ENCODE results near the gene RAB41. TPM values are rescaled to one million over a fixed set of nuclear protein-coding genes. Genes with fewer than 3 reads are reported as not detected.
A peak's percentile ranks its signal among the peaks of the same experiment; 100 is the strongest.
"Not testable (repeated sequence)": the region's sequence is repeated elsewhere in the genome, so short reads cannot be mapped to it uniquely, and the experiment has no call there.

Gene RAB41
- total RNA-seq, 1 experiment from 2014 or later: not detected

DNA sequence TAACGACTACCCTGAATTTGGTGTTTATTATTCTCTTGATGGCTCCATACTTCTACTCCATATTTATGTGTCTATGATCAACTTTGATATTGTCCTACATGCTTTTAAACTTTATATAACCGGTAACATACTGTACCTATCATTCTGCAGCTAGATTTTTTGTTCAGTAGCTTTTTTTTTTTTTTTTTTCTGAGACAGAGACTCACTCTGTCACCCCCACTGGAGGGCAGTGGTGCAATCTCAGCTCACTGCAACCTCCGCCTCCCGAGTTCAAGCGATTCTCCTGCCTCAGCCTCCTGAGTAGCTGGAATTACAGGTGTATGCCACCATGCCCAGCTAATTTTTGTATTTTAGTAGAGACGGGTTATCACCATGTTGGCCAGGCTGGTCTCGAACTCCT is 7.9 kb upstream of the RAB41 start:
- H3K4me3 ChIP-seq, H3K36me3 ChIP-seq, H3K9me3 ChIP-seq, DNase-seq, H3K27me3 ChIP-seq: not testable (repeated sequence)

DNA sequence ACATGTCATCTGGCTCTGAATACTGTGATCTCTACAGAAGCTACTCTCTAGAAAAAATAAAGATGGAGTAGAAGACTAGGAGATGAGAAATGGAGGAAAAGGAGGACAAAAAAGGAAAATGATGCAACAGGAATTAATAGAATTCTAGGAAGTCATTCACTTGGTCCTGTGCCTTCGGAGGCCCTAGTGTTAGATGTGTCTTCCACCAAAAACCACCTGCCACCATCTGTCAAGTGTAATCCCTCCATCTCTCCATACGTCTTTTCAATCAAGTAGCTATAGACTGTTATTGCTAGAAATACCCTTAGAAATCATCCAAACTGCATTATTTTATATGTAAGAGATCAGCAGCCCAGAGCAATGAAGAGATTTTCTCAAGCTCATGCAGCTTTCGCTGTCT is 2.9 kb upstream of the RAB41 start:
- H3K36me3 ChIP-seq: no peaks in the 10 kb centered on the region
- H3K4me3 ChIP-seq: no peak overlapping the region
- no peak for DNase-seq
- H3K27me3 ChIP-seq: no peaks in the 10 kb centered on the region
- H3K9me3 ChIP-seq: no peaks in the 10 kb centered on the region

DNA sequence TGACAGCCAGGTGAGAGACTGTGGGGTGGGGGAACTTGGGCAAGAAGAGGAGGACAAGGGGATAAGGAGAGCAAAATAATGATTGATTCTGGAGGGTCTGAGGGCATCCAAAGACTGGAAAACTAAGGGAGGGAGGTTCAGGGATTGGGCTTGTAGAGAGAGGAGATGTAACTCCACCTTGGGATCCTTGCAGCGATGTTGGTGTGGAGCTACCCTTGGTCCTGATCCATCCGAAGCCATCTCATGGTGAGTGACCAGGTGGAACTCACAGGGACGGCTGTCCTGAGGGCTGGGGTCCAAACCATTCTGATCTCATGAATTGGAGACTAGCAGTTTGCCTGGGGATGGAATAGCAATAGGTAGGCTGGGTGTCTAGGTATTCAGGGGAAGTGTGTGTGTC is 1.4 kb upstream of the RAB41 start:
- no peak for DNase-seq
- Histone ChIP-seq H3K9me3 (no peaks in the 10 kb centered on the region), H3K27me3 (no peaks in the 10 kb centered on the region), H3K36me3 (no peaks in the 10 kb centered on the region), H3K4me3 (no peak overlapping the region)

DNA sequence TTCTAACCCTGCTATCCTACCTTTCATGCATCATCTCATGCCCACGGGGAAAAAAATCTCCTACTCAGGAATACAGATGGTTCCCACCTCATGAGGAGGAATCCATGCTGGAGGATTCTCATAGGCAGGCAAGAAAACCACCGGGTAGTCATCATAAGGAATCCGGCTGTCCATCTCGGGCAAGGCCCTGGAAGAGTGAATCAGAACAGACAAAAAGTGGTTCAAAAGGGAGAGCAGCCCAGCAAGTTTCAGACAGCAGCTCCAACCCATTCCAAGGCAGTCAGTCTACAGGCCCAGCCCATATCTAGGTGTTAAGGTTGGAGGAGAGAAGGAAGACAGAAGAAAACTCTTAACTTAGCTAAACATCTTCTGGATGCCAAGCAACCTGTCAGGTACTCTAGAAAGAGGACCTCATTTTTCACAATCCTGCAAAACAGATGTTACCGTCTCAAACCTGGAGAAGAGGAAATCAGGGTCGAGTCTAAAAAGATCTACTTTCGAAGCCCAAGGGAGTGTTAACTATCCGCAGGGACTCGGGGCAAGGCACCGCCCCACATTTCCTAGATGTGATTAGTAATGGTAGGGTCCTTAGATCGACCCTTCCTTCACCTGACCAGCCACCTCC is 7.3 kb downstream of the RAB41 start:
- DNase-seq: no peak
- H3K9me3 ChIP-seq: no peaks in the 10 kb centered on the region
- H3K36me3 ChIP-seq: peaks cover 10% of the 10 kb centered on the region
- no peaks in the 10 kb centered on the region for H3K27me3 ChIP-seq
- H3K4me3 ChIP-seq: peak overlapping the region; percentile 75

DNA sequence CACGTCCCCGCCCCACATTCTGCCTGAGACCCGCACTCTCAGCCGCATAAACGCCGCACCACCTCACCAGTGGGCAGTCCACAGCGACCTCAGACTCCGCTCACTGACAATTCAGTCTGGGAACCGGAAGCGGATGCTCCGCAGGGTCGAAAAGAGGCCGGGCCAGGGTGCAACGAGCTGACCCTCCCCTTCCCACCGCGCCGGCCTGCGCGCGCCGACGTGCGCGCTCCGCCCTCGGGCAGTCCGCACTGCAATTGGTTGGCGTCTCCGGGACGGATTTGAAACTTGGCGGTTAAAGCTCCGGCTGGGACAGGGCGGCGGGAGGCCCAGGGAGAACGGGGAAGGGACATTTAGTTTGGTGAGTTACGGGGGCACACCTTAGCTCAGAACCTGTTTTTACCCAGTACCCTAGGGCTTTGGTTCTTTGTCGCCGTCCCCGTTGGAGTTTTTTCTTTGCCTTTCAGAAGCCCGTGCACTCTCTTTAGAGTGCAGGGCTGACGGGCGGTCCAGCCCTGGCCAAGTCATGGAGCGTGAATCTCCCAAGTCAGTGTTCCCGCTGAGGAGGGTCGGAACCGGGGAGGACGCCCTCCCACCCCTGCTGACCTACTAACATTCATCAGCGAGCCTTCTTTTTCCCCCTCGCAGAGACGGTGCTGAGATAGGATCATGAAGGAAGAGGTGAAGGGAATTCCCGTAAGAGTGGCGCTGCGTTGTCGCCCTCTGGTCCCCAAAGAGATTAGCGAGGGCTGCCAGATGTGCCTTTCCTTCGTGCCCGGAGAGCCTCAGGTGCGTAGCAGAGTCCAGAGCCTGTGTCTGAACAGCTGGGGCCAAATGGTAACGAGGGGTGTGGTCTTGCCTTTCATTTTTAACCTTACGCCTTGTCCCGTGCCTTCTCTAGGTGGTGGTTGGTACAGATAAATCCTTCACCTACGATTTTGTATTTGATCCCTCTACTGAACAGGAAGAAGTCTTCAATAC is 8.1 kb downstream of the RAB41 start, which contains the start of the genes KIF4A and PDZD11:
Gene KIF4A (plus strand): TSS at position 312 of the 978 bp plus-strand sequence. CDS start 355 bp downstream, at position 667.
Gene PDZD11 (minus strand): TSS at position 135 of the 978 bp plus-strand sequence. CDS start 586 bp downstream, outside the sequence.
- H3K9me3 ChIP-seq: no peaks in the 10 kb centered on the region

GRCh38 chrX:70292788-70293187 is 10.8 kb downstream of the RAB41 start:
- no peaks in the 10 kb centered on the region for H3K9me3 ChIP-seq

More for the DNA sequence above, 8.1 kb downstream of the RAB41 start, which contains the start of the genes KIF4A and PDZD11:
- no peaks in the 10 kb centered on the region for H3K27me3 ChIP-seq
- peak; percentile 85 for DNase-seq
- peak within 1 kb of the TSS; percentile 75 for H3K4me3 ChIP-seq
- peaks cover 13% of the 10 kb centered on the region for H3K36me3 ChIP-seq

DNA sequence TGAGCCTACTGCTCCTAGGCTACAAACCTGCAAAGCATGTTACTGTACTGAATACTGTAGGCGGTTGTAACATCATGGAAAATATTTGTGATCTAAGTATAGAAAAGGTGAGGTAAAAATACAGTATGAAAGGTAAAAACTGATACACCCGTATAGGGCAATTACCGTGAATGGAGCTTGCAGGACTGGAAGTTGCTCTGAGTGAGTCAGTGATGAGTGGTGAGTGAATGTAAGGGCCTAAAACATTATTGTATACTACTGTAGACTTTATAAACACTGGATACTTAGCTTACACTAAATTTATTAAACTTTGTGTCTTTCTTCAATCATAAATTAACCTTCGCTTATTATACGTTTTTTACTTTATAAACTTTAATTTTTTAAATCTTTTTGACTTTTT is 11.6 kb downstream of the RAB41 start:
- no peak for DNase-seq
- Histone ChIP-seq H3K9me3 (no peaks in the 10 kb centered on the region), H3K4me3 (no peak overlapping the region), H3K27me3 (no peaks in the 10 kb centered on the region), H3K36me3 (peaks cover 13% of the 10 kb centered on the region)

More at GRCh38 chrX:70292788-70293187, 10.8 kb downstream of the RAB41 start:
- no peak overlapping the region for H3K4me3 ChIP-seq
- no peaks in the 10 kb centered on the region for H3K27me3 ChIP-seq
- H3K36me3 ChIP-seq: peaks cover 13% of the 10 kb centered on the region
- no peak for DNase-seq

GRCh38 chrX:70301716-70302115 is 19.7 kb downstream of the RAB41 start:
- no peak for DNase-seq
- Histone ChIP-seq H3K9me3 (no peaks in the 10 kb centered on the region), H3K36me3 (peaks cover 30% of the 10 kb centered on the region; the same call in 1 of the 2 replicates), H3K4me3 (no peak overlapping the region), H3K27me3 (no peaks in the 10 kb centered on the region)

GRCh38 chrX:70313503-70313902 is 31.5 kb downstream of the RAB41 start:
- Histone ChIP-seq H3K36me3 (peaks cover 13% of the 10 kb centered on the region; the same call in 1 of the 2 replicates), H3K27me3 (no peaks in the 10 kb centered on the region), H3K9me3 (no peaks in the 10 kb centered on the region), H3K4me3 (no peak overlapping the region)
- peak; percentile 5 for DNase-seq

- H3K9me3 ChIP-seq: no peaks in the 10 kb centered on the region
- DNase-seq: no peak
These were observed 40.8 kb downstream of the RAB41 start for GRCh38 chrX:70322784-70323183.

GRCh38 chrX:70323628-70324027 is 41.7 kb downstream of the RAB41 start:
- not testable (repeated sequence) for DNase-seq, H3K9me3 ChIP-seq, H3K4me3 ChIP-seq, H3K27me3 ChIP-seq, H3K36me3 ChIP-seq

More at GRCh38 chrX:70322784-70323183, 40.8 kb downstream of the RAB41 start:
- H3K27me3 ChIP-seq: no peaks in the 10 kb centered on the region
- no peak overlapping the region for H3K4me3 ChIP-seq
- no peaks in the 10 kb centered on the region for H3K36me3 ChIP-seq

DNA sequence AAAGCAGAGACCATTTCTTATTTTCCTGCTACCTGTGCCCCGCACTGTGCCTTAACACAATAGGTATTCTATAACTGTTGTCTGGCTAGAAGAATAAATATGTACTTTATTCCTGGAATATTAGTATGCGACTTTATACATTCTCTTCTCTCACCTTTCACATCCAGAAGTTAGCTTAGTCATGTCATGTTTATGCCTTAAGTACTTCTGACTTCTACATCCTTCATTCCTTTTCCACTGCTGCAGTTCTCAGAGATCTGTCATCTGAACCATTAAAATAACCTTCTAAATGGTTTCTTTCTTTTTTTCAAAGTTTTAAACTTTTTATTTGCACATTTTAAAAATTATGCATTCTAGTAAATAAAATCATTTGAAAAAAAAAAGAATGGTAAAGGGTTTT is 42.4 kb downstream of the RAB41 start:
- no peaks in the 10 kb centered on the region for H3K27me3 ChIP-seq
- DNase-seq: no peak
- no peaks in the 10 kb centered on the region for H3K36me3 ChIP-seq
- no peak overlapping the region for H3K4me3 ChIP-seq
- H3K9me3 ChIP-seq: no peaks in the 10 kb centered on the region

GRCh38 chrX:70331161-70331560 is 49.2 kb downstream of the RAB41 start:
- Histone ChIP-seq H3K4me3 (no peak overlapping the region), H3K27me3 (no peaks in the 10 kb centered on the region), H3K36me3 (peaks cover 11% of the 10 kb centered on the region), H3K9me3 (no peaks in the 10 kb centered on the region)
- DNase-seq: no peak

DNA sequence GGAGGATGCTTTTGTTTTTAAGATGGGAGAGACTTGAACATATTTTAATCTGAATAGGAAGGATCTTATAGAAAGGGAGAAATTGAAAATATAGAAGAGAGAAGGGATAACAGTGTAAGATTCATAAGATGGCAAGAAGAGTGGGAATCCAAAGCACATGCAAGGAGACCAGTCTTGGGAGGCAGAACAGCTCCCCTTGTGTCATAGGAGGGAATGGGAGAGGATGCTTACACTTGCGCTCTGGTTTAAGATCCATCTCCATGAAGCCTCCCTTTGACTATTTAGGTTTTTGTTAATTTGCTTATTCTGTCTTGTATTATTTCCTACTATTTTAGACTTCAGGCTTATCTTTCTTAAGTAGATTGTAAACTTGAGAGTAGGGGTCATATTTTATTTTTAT is 50.6 kb downstream of the RAB41 start:
- H3K9me3 ChIP-seq: no peaks in the 10 kb centered on the region
- no peaks in the 10 kb centered on the region for H3K27me3 ChIP-seq
- no peak for DNase-seq
- no peak overlapping the region for H3K4me3 ChIP-seq
- H3K36me3 ChIP-seq: peaks cover 11% of the 10 kb centered on the region

All from MG63 (cell line).